GM04504 (cell line): ENCODE data around the gene PARVG.

Source experiments
- DNase-seq: peaks from one replicate; pipeline ENCODE4 v3.0.0-alpha.2; 2012; ENCODE audit warnings: low read depth

PARVG gene

GRCh38 chr22:44181033-44181911, 547 bp downstream of the PARVG start:
- no peak for DNase-seq

- DNase-seq: no peak
Observed at GRCh38 chr22:44181912-44182587, 1.3 kb downstream of the PARVG start.

GRCh38 chr22:44182588-44183286, 2.0 kb downstream of the PARVG start:
- DNase-seq: no peak

GRCh38 chr22:44183287-44183588, 2.5 kb downstream of the PARVG start:
- no peak for DNase-seq

GRCh38 chr22:44184006-44184405, 3.3 kb downstream of the PARVG start:
- no peak for DNase-seq

- no peak for DNase-seq
Observed at GRCh38 chr22:44185237-44186120, 4.8 kb downstream of the PARVG start.

- no peak for DNase-seq
Observed at GRCh38 chr22:44186121-44186510, 5.4 kb downstream of the PARVG start.

- DNase-seq: no peak
Observed at GRCh38 chr22:44186737-44187136, 6.0 kb downstream of the PARVG start.

- DNase-seq: no peak
Observed at GRCh38 chr22:44187652-44188230, 7.0 kb downstream of the PARVG start.

GRCh38 chr22:44188316-44188715, 7.6 kb downstream of the PARVG start:
- DNase-seq: no peak

- DNase-seq: no peak
Observed at GRCh38 chr22:44188986-44189630, 8.4 kb downstream of the PARVG start.

GRCh38 chr22:44190381-44190976, 9.8 kb downstream of the PARVG start:
- DNase-seq: no peak

GRCh38 chr22:44191036-44191454, 10.3 kb downstream of the PARVG start:
- no peak for DNase-seq

GRCh38 chr22:44192098-44192815, 11.5 kb downstream of the PARVG start:
- no peak for DNase-seq

GRCh38 chr22:44192816-44193534, 12.2 kb downstream of the PARVG start:
- no peak for DNase-seq

GRCh38 chr22:44193535-44193891, 12.8 kb downstream of the PARVG start:
- DNase-seq: no peak

- DNase-seq: no peak
Observed at GRCh38 chr22:44194569-44194968, 13.8 kb downstream of the PARVG start.

- DNase-seq: no peak
Observed at GRCh38 chr22:44195189-44195871, 14.6 kb downstream of the PARVG start.

GRCh38 chr22:44196241-44196640, 15.5 kb downstream of the PARVG start:
- no peak for DNase-seq
